Lung (tissue), 12 donors: ENCODE results near the gene ELAC1. TPM values are rescaled to one million over a fixed set of nuclear protein-coding genes. Genes with fewer than 3 reads are reported as not detected.
"Not testable (repeated sequence)": the region's sequence is repeated elsewhere in the genome, so short reads cannot be mapped to it uniquely, and the experiment has no call there.

Source experiments
- ATAC-seq: fragments of 200-7000 bp; cut with Tn5 transposase; one replicate; pipeline ENCODE4 v1.9.1; 2020; ENCODE audit warnings: moderate number of reproducible peaks; ENCODE audit not compliant: insufficient read depth, low FRiP score
- DNase-seq, 3 donors: peaks; one replicate each; pipeline ENCODE4 v3.0.0-alpha.2; 2013 to 2017
- H3K27ac ChIP-seq, 2 donors: one replicate each; pipeline ENCODE4 v1.5.1; 2013; ENCODE audit warnings: mild to moderate bottlenecking in 2 of 2, moderate library complexity in 2 of 2, control low read depth in 1 of 2, inconsistent platforms in 1 of 2, low read depth in 1 of 2, low read length in 1 of 2
- H3K27me3 ChIP-seq, 3 donors: one replicate each; pipeline ENCODE4 v1.5.1; 2013; ENCODE audit warnings: low read length in 2 of 3; ENCODE audit not compliant: control insufficient read depth in 3 of 3, insufficient read depth in 3 of 3
- H3K36me3 ChIP-seq, 4 donors: one replicate each; pipeline ENCODE4 v1.5.1; 2013; ENCODE audit warnings: low read length in 4 of 4, mild to moderate bottlenecking in 1 of 4, moderate library complexity in 1 of 4; ENCODE audit not compliant: control insufficient read depth in 4 of 4, insufficient read depth in 4 of 4
- H3K4me1 ChIP-seq, 5 donors: one replicate each; pipeline ENCODE4 v1.5.1; 2013; ENCODE audit warnings: low read length in 5 of 5, mild to moderate bottlenecking in 2 of 5, moderate library complexity in 1 of 5; ENCODE audit not compliant: control insufficient read depth in 5 of 5, insufficient read depth in 5 of 5
- H3K4me3 ChIP-seq: one replicate; pipeline ENCODE4 v1.5.1; 2013; ENCODE audit warnings: mild to moderate bottlenecking, control low read depth, moderate library complexity
- H3K9ac ChIP-seq, 2 donors: one replicate each; pipeline ENCODE4 v1.5.1; 2013; ENCODE audit warnings: low read length in 2 of 2, control low read depth in 1 of 2; ENCODE audit not compliant: insufficient read depth in 1 of 2
- H3K9me3 ChIP-seq, 4 donors: one replicate each; pipeline ENCODE4 v1.5.1; 2013; ENCODE audit warnings: low read length in 3 of 4, mild to moderate bottlenecking in 1 of 4, moderate library complexity in 1 of 4; ENCODE audit not compliant: control insufficient read depth in 4 of 4, insufficient read depth in 3 of 4
- CTCF ChIP-seq: IDR thresholded peaks from 2 replicates; pipeline ENCODE4 v1.5.1; 2012; ENCODE audit warnings: mild to moderate bottlenecking; ENCODE audit errors: control extremely low read depth, extremely low read depth
- WGBS, 2 donors: extraction: QIAGEN DNeasy Blood & Tissue Kit; methylation state at CpG; one replicate each; pipeline ENCODE4 v1.1.7; 2013; 5-methylcytosine and 5-hydroxymethylcytosine counted together
- polyA plus RNA-seq, 2 donors: library from polyadenylated mRNA; stranded (reverse); fragments of 200-250 nt; gene quantifications; one replicate each; pipeline ENCODE4 v1.2.1, GENCODE V29; 2013
- total RNA-seq, 2 donors: library from RNA; depleted of rRNA in 1 of 2; stranded (reverse); fragments of >200 nt in 1 of 2; gene quantifications; one replicate each; pipeline ENCODE4 v1.2.1, GENCODE V29; 2014 to 2021
- donor health status: control.
- donor health status: control.
- donor health status: Bipolar disorder and iron deficiency.
- donor health status: healthy.
- donor health status: DM: yes; HTN: yes; CAD: no.

The ELAC1 gene
- total and polyA plus RNA-seq, 4 donors: 5.0 to 10.2 (median 5.6) TPM

GRCh38 chr18:50944245-50944932 is 23.5 kb upstream of the ELAC1 start:
- Histone ChIP-seq H3K9me3 (no peaks in the 10 kb centered on the region), H3K4me1 (no peaks in the 10 kb centered on the region), H3K4me3 (no peak overlapping the region), H3K36me3 (peaks cover 0 to 6% (median 3%) of the 10 kb centered on the region in 4 donors), H3K9ac (no peak overlapping the region), H3K27ac (no peak overlapping the region), H3K27me3 (no peaks in the 10 kb centered on the region)
- ATAC-seq (no peak), DNase-seq (no peak)
- 75 to 84% methylated on average over 4 of the region's 4 CpGs for WGBS, 2 donors
- TF ChIP-seq CTCF: no peak

GRCh38 chr18:50945918-50946317 is 21.9 kb upstream of the ELAC1 start:
- H3K36me3 ChIP-seq, H3K27me3 ChIP-seq, ATAC-seq, H3K9me3 ChIP-seq, H3K4me1 ChIP-seq, H3K4me3 ChIP-seq, DNase-seq, H3K27ac ChIP-seq, H3K9ac ChIP-seq: not testable (repeated sequence)
- WGBS, 2 donors: 97 to 98% methylated on average over 2 of the region's 2 CpGs

GRCh38 chr18:50947899-50948298 is 19.9 kb upstream of the ELAC1 start:
- no peak for TF ChIP-seq CTCF
- no peaks in the 10 kb centered on the region for H3K4me1 ChIP-seq
- no peaks in the 10 kb centered on the region for H3K9me3 ChIP-seq
- ATAC-seq (no peak), DNase-seq (no peak)
- H3K27me3 ChIP-seq: no peaks in the 10 kb centered on the region
- no peak overlapping the region for H3K4me3 ChIP-seq
- H3K27ac ChIP-seq: no peak overlapping the region
- H3K9ac ChIP-seq: no peak overlapping the region
- peaks cover 0 to 6% (median 3%) of the 10 kb centered on the region in 4 donors for H3K36me3 ChIP-seq
- 85 to 98% methylated on average over 1 of the region's 1 CpG for WGBS, 2 donors

- Histone ChIP-seq H3K27ac (no peak overlapping the region), H3K4me3 (no peak overlapping the region), H3K4me1 (no peaks in the 10 kb centered on the region), H3K27me3 (no peaks in the 10 kb centered on the region), H3K9ac (no peak overlapping the region), H3K36me3 (peaks cover 0 to 5% (median 2%) of the 10 kb centered on the region in 4 donors), H3K9me3 (no peaks in the 10 kb centered on the region)
- 95 to 97% methylated on average over 6 of the region's 6 CpGs for WGBS, 2 donors
- ATAC-seq (no peak), DNase-seq (no peak)
- no peak for TF ChIP-seq CTCF
Measured at GRCh38 chr18:50949185-50949584, 18.7 kb upstream of the ELAC1 start.
